Right lobe of liver (tissue), 4 donors: Measurements from ENCODE around the gene SLC15A2.

Source experiments
- POLR2A ChIP-seq: fragments of 450-650 bp; IDR thresholded peaks from one replicate; pipeline ENCODE4 v1.6.1; 2017; ENCODE audit warnings: antibody characterized with exemption, mild to moderate bottlenecking
- TF ChIP-seq, protein P1 (sequence below), 4 donors: fragments of 200-600 bp in 3 of 4; fragments of 450-650 bp in 1 of 4; IDR thresholded peaks; one replicate each; pipeline versions ENCODE4 v1.5.1 to v1.8.0; 2016 to 2022; ENCODE audit warnings: antibody characterized with exemption in 4 of 4, mild to moderate bottlenecking in 2 of 4
- donor health status: DM: no; HTN: no; CAD: no.
- donor health status: DM: no; HTN: no; CAD: no.
- donor health status: DM: no; HTN: yes; CAD: no.

DNA sequence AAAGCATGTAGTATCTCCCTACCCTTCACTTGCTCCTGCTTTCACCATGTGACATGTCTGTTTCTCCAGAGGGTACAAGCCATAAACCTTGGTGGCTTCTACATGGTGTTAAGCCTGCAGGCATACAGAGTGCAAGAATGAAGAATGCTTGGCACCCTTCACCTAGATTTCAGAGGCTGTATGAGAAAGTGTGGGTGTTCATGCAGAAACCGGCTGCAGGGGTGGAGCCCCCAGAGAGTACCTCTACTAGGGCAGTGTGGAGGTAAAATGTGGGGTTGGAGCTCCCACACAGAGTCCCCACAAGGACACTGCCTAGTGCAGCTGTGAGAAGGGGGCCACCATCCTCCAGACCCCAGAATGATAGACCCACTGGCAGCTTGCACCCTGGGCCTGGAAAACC is 32.2 kb downstream of the SLC15A2 start:
- TF ChIP-seq POLR2A = no peak
- TF ChIP-seq, protein P1, sequence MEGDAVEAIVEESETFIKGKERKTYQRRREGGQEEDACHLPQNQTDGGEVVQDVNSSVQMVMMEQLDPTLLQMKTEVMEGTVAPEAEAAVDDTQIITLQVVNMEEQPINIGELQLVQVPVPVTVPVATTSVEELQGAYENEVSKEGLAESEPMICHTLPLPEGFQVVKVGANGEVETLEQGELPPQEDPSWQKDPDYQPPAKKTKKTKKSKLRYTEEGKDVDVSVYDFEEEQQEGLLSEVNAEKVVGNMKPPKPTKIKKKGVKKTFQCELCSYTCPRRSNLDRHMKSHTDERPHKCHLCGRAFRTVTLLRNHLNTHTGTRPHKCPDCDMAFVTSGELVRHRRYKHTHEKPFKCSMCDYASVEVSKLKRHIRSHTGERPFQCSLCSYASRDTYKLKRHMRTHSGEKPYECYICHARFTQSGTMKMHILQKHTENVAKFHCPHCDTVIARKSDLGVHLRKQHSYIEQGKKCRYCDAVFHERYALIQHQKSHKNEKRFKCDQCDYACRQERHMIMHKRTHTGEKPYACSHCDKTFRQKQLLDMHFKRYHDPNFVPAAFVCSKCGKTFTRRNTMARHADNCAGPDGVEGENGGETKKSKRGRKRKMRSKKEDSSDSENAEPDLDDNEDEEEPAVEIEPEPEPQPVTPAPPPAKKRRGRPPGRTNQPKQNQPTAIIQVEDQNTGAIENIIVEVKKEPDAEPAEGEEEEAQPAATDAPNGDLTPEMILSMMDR (IDR thresholded peaks at IDR 0.05) = no peak
